ENCODE data around the gene CDH12.
"Not testable (repeated sequence)": the region's sequence is repeated elsewhere in the genome, so short reads cannot be mapped to it uniquely, and the experiment has no call there.

CDH12 gene

DNA sequence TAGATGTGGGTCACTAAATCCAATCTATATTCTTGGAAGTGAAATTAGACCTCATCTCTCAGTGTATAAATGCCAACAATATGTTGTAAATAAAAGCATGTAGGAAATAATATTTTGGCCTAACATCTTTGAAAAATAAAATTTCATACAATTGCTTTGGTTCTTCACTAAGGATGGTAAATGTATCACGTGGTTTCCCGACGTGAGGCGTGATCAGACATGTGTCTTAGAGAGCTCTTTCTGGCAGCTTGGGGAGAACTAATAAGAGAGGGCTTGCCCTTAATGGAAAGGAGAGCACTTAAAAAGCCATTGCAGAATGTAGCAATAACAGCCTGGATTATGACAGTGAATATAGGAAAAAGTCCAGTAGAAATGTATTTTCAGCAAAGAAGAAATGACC, 602.6 kb downstream of the CDH12 start:
- DNase-seq, result no peak

DNA sequence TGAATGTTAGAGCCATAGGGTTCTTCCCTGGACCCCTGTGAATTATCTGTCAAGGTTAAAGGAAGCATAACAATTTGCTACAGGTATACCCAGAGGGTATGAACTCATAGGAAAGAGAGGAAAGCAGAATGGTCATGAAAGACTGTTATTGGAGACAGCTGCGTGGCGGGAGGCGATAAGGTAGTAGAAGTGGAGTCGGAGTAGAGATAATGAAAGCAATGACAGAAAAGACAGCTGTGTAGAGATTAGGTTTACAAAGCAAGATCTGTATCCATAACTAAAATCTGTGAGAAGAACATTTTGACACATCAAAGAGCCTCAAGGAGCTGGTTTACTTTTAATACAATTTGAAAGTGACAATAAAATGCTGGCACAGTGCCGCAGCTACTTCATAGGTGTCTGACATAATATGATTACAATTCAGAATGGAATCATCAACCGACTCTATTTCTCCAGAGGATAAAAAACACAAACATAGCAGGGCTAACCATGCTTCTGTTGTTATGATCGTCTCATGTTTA, 603.9 kb downstream of the CDH12 start:
- no peak for DNase-seq

DNA sequence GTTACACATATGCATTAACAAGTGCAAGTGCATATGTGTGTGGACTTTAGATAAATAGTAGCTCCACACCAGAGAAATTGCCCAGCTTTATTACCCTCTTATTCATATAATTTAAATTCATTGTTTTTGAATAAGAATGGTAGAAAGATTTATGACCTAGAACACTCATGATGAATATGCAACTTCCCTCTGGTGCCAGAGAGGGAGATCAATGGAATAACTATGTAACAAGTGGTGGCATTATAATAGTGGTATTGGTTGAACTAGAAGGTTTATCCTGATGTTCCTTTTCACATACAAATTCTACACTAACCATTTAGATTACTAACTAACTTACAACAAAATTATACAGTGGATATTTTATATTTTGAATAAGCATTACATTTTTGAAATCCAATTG, 607.4 kb downstream of the CDH12 start:
- DNase-seq, result no peak

DNA sequence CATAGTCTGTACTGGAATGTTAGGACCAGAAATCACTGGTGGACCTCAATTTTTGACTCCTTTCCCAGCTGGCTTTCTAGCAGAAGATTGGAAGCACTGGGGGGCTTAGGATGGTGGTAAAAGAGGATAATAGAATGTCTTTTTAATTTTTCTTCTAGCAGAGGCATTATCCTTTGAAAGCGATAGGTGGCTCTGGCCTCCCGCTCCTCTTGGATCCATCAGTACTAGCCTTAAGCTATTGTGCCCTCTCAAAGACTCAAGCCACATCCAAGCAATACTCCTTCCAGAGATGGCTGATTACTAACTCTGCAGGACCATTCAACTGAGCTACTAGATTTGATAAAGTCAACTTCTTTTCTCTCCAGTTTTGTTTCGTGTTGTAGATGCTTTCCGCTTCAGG, 610.6 kb downstream of the CDH12 start:
- no peak for DNase-seq

DNA sequence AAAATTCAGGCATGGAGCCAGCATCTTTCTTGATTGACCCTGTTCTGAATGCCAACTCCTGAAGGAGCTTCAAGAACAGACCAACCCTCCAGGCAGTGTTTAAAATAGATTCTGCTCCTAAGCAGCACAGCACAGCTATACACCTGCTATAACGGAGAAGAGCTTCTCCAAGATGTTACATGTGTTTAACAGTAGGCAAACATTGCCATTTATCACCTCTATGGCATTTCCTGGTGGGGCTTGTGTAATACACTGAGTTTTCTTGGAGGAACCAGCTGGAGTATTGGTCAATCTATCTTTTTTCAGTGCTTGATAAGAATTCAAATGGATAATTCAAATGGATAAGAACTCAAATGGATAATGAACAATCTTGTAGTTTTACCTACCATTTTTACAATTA, 615.1 kb downstream of the CDH12 start:
- no peak for DNase-seq

DNA sequence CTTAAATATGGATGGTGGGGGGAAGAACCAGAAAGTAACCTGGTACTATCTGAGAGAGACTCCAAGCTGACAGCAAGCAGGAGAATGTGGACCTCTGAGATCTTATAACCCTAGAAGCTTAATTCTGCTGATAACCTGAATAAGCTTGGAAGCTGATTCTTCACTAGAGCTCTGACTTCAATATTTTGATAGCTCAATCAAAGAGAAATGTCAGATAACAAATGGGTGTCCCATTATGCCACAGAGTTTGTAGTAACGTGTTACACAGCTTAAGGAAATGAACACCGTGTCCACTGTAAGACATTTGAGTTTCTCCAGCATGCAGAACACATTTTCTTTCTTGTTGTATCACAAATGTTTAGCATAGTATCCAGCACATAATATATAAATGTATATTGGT, 626.7 kb downstream of the CDH12 start:
- DNase-seq, result no peak

DNA sequence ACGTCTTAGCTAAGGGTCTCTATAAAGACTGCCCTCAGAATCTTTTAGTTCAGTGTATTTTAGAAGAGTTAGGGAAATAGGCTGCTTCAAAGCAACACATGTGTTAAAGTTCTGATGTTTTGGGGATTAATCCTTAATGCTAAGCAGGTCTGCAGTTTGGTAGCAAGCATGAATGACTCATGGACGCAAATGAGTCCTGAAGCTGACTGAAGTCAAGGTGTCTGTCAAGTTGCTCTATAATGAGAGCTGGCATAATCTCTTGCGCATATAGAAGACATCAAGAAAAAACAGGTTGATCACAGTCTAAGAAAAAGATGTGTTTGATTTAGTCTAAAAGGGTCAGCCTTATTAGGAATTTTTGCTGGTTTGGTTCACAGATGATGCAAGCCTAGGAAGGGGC, 630.1 kb downstream of the CDH12 start:
- no peak for DNase-seq

DNA sequence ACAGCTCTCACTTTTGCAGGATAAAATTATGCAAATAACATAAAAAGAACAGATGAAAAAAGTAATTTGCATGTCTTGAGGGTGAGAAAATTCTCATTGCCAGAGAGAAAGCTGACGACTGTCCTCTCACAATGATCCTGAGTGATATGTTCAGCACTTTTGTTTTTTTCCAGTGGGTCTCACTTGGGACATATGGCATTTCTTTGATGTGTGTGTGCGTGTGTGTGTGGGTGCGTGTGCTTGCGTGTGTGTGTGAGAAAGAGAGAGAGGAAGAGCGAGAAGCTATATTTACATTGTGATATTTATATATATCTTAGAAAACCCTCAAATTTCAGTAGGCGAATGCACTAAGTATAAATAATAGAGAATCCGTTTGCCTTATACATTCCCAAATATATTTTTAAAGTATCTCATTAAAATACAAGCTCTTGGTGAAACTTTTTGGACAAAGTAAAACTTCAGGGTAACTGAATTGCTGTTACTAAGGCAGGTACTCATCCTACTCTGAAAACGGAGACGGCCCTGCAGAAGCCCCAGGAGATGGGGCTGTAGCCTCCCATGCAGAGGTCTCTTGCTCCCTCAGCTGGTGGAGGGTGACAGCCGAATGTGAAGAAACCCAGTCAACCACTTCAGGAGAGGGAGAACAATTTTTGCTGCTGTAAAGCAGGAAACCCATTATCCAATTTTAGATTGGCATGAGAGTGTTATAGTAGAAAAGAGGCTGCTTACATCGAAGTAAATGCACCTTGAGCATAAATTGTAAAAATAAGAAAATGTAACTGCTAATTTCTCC, 639.2 kb downstream of the CDH12 start:
- DNase-seq, result peak; percentile 3

DNA sequence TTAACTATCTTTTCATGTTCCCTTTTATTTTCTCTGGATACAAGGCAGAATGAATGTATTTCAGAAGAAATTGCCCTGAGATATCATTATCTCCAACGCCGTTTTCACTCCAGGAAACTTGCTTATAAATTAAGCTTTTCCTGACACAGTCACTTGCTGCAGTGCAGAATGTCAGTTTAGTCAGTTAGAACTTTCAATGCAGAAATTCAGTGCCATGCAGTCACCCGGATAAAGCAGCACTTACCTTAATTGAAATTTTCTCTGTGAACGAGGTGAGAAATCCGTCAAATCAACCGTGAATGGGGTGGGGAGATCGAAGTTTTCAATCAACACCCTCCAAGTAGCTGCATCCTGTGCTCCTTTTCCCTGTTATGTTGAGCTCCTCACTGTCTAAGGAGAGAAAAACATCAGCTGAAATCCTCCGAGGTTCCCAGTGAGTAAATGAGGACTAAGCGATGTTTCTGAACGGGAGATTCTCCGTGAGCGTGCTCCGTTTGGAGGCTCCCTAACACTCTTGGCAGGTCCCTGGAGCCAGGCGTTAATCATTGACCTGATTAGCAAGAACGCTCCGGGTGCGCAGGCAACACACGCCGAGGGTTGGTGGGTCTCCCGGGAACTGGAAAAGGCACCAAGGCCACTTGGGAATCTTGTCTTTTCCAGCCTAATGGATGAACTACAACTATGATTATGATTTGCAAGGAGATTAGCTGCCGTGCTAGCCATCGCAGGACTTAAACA, 640.7 kb downstream of the CDH12 start:
- DNase-seq, result not testable (repeated sequence)

DNA sequence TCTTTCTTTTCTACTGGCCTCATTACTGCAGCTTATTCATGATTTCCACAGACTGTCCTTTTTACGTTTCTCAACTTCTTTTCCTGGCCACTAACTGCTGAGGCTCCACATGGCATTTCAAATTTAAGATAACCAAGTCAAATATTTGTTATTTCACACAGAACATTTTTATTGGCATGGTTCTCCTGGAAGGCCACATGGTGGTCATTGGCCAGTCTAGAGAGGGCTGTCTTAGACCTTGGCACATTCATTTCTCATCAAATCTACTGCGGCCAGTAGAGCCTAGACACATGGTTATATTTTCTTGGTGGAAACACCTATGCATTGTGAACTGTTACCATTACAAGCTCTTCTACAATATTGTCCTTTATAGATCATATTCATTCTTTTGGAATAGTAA, 644.7 kb downstream of the CDH12 start:
- not testable (repeated sequence) for DNase-seq

DNA sequence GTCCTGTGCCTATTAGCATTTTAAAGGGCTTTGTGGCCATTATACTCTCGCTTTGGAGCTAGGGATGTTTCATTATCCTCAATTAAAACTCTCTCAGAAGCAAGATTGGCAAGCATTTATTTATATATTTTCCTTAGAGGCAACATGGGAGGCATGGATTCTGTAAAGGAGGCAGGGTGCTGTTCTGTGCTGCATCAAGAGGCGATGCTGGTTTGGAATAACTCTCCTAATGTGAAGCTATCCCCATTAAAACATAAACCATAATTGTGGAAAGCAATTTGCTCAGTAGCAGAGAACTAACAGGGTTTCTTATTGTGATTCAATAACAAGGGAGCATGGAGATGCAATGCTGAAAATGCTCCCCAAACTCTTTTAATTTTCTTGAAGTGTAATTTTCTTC, 664.5 kb downstream of the CDH12 start:
- not testable (repeated sequence) for DNase-seq

DNA sequence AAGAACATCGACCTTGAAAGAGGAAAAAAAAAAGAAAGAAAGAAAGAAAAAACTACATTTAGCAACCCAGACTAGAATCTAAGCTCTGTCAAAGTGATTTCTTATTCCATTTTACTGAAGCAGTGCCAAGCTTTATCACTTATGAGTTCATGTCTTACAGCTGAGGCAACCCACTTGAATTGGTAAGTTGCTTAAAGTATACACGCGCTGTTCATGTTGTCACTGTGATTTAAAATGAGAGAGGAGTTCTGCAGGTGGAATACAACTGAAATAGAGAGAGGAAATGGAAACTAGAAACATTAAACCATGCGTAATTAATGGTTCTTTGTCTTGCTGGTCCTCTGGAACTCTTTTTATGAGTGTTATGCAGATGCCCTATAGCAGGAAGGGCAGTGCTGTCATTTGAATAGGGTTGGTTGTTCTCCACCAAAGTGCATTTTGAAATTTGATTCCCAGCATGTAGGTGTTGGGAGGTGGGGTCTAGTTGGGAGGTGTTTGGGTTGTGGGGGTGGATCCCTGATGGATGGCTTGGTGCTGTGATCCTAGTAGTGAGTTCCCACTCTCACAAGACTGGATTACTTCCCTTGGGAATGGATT, 665.4 kb downstream of the CDH12 start:
- peak; percentile 45 for DNase-seq

DNA sequence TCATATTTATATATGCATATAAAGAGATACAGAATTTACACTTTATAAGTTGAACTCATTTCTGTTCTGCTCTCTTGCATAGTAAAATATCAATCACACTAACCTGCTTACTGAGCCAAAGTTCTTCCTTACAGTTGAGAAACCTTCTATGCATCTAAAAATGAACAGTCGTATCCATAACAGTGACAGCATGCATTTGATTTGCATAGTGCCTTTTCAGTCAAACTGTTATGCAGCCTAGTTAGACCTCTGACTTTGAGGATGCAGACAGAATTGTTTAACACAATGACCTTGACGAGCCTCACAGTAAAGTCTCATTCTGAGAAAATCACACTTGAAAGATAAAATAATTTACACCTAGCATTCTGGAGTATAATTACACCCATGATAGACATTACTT, 683.9 kb downstream of the CDH12 start:
- DNase-seq, result not testable (repeated sequence)

DNA sequence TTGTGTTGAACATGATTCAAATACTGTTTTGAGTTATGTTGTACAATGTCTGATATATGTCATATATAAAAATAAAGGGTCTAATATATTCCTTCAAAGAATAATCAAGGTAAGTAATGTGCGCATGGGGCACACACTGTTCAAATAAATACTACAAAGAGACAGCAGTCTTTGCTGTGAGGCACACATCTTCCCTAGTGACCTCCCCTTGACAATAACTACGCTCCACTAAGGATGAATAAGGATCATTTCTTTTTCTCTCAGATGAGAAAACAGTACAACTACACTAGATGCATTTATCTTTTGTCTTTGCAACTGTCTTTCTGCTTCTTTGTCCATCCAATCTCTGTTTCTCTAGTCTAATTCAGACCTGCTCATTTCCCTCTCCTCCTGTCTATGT, 684.4 kb downstream of the CDH12 start:
- DNase-seq, result not testable (repeated sequence)

DNA sequence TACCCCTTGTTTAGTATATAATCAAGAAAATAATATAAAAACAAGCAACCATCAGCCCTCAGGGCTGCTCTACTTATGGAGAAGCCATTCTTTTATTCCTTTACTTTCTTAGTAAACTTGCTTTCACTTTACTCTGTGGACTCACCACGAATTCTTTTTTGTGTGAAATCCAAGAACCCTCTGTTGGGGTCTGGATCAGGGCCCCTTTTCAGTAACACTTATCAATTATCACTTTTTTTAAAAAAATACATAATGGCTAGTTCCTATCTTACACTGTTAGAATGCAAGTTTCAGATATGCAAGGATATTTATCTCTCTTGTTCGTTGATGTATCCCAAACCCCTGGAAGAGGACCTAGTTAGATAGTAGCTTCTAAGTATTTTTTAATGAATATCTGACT, 687.2 kb downstream of the CDH12 start:
- not testable (repeated sequence) for DNase-seq

DNA sequence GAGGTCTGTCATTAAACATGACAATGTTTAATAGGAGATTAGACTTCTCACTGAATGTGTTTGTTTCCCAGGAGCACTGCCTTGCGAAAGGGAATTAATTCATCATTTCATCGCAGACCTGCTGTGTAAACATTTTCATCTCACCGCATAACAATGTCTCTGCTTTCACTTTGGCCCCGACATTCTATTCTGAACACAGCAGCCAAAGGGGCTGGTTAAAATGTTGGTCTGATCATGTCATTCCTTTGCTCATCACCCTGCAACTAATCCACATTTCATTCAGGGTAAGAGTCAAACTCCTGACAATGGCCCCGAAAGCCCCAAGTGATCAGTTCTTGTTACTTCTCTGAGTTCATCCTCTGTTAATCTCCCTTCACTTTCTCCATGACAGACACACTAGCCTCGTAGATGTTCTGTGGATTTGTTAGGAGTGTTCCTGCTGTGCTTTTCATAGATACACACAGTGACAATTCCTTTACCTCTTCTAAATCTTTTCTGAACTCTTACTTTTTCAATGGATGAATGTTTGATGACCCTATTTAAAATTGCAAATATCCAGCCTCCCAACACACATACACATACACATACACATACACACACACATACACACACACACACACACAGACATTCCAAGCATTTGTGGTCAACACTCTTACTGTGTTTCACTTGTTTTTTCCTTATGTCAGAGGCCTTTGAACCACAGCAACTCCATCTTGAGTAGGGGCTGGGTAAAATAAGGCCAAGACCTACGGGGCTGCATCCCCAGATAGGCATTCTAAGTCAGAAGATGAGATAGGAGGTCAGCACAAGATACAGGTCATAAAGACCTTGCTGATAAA, 688.0 kb downstream of the CDH12 start:
- not testable (repeated sequence) for DNase-seq

DNA sequence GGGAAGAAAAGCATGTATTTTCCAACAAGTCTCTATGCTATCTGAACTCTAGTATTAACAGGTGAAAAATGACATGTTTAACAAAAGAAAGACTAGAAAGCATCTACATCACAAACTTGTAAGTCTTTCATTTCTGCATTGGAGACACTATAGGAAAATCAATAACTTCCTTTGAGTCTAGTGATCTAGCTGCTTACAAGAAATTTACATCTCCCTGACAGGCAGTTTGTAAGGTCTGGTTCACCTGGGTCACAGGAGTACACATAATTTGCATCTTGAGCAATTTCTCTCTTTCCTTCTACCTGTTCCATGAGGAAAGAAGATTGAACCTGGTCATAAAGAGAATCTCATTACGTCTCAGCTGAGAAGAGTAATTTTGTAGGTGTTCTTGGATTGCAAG, 696.2 kb downstream of the CDH12 start:
- DNase-seq, result not testable (repeated sequence)

DNA sequence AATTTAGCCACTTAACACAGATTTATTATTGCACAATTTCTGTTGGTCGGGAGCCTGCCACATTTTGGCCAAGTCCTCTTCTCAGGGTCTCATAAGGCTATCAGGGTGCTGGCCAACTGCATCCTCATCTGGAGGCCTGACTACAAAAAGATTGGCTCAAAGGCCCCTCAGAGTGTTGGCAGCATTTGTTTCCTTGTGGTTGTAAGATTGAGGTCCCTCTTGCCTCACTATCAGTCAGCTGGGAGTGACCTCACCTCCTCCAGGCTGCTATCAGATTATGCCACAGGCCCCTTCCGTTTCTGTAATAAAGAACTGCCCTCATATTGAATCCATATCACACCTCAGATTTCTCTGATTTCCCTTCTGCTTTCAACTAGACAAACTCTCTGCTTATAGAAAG, 698.4 kb downstream of the CDH12 start:
- not testable (repeated sequence) for DNase-seq

DNA sequence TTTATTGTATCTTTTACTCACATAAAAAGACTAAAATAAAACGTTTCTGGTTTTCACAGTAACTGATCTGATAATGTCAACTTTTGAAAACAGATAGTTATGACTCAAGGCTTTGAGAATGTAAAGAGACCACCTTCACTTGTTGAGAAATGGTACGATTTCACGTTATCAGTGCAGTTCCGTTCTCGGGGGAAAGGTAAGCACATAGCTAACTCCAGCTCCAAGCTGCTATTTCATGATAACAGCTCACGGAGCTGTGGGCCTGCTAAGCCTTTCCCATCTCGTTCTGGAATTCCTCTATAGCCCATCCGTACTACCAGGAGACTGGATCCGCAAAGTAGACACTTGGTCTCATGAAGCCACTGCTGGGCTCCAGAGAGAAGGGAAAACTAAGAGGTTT, 701.3 kb downstream of the CDH12 start:
- DNase-seq, result not testable (repeated sequence)

DNA sequence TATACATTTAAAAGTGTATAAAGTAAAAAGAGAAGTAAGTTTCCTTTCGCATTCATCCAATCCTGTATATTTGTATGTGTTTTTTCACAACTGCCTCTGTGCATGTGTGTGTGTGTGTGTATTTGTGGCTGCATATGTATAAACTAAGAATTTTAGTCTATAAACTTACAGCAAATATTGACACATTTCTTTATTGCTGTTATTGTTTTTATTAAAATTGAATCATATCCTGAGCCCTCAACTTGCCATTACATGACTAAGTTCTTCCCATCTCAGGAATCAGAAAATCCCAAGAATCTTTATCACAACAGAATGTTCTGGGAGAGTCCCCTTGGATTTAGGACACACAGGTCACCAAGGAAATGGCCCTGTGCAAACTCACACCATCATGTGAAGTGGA, 712.7 kb downstream of the CDH12 start:
- DNase-seq, result not testable (repeated sequence)

DNA sequence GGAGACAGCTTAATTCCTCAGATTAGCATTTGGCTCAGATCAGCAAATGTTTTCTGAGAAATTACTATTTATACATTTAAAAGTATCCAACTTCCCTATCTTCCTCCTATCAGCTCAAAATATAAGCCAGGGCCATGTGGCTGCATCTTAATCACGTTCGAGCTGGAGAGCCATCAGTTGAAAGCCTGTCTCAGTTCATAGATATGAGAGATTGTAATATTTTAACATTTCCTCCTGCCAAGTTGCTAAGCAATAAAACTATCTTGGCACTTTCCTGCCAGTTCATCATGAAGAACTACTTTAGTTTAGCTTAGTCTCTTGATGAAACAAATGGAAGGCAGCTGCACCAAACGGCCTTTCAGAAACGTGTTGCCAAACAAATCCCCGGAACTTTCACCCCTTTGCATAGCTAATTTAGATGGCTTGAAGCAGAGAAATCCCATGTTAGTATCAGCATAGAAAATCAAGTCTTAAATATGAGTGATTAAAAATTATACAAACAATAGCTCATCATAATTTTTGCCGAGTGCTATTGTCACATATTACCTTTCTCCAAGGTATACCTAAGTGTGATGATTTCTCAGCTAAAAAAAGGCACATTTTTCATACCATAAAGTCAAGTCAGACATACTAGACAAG, 713.4 kb downstream of the CDH12 start:
- DNase-seq, result not testable (repeated sequence)

DNA sequence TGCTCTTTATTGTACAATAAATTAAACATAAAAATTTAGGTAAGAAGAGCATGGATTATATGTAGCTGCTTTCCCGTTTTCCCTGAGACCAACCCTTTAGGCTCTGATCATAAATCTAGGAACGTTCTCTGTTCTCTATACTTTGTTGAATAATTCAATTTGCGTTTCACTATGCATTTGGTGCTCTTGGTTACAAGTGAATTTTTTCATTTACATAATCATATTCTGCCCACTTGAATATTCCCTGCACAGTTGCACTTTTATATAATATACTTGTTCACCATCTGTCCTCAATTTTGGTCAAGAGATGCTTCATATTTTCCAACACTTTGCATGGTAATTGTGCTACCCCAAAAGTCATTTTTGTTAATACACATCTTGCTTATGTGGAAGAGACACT, 741.8 kb downstream of the CDH12 start:
- DNase-seq, result no peak
